RKO (cell line): ENCODE results near the gene PAAF1.
"Not testable (repeated sequence)": the region's sequence is repeated elsewhere in the genome, so short reads cannot be mapped to it uniquely, and the experiment has no call there.

Source experiments
- DNase-seq: peaks from one replicate; pipeline ENCODE4 v3.0.0-alpha.2; 2016; ENCODE audit warnings: low spot score

The PAAF1 gene

DNA sequence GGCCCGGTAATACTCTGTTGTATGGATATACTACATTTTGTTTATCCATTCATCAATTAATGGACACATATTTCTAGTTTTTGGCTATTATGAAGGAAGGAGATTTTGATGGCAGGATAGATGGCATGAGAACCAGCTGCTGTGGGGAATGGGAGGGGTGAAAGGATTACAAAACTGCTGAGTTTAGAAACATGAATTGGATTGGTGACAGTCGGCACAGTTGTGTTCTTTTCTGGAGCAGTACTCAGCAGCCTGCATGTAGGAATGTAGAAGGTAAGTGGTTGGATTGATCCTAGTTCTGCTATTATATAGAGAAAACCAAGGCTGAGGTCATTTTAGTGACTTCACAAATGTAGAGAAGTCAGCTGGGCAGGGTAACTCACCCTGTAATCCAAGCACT is 7.1 kb downstream of the PAAF1 start:
- no peak for DNase-seq

DNA sequence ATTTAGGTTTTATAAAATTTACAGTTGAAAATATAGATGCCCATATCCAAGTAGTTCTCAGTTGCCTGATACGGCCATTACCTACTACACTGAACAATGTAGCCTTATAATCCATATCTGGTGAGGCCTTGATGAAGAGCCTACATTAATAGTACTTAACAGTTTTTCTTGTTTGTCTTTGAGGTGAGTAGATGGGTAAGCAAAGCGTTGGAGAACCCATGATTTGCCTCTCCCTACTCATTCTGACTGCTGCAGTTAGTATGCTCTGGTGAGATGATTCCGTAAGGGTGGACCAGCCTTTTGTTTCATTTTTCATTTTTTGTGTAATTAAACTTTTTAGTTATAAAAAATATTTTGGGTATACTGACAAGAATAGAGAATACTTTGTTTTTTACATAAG is 11.4 kb downstream of the PAAF1 start:
- DNase-seq, result no peak

DNA sequence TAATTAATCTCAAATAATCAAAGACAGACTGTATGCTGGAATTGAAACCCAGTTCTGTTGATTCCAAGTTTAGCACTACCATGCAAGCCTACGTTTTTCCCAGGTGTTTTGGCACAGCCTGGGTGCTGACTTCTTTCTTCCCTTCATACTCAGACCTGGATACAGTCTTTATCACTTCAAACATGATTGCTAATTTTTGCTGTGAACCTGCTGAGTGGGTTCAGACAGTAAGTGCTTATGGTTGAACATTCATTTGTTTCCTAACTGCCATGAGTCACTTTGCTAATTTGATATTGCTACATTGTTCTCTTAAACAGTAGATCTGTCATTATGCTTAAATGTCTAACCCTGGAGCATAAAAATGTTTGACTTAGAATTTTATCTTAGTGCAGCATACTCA is 12.2 kb downstream of the PAAF1 start:
- DNase-seq, result no peak

DNA sequence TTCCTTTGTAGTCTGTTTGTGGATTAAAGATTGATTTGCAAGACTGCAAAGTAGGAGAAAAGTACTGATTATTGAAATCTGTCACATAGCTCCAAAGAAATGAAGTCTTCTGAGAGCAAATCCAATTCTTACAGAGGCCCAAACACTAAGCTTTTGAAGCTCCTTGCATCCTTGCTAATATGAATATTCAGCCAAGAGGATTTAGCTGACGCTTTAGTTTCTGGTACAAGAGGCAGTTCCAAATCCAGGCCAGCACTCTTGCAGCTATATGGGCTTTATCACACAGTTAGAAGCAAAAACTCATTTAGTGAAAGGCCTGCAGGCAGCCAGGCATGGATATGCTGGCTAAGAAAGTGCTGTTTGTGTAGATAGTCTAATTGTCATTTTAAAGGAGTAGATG is 12.7 kb downstream of the PAAF1 start:
- no peak for DNase-seq

DNA sequence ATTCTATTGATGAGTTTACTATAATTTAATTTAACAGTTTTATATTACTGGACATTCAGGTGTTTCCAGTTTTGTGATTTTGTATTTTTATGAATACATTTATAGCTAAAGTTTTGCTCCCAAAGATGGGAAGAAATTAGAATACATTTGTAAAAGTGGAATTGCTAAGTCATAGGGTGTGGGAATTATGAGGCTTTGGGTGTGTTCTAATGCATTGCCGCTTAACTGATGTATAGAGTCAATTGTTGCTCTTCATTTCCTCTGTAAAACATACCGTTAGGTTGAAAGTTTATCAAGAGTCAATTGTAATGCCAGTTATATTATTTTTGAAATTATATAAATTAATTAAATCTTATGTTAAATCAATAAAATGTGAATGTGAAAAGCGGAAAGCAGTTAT is 16.2 kb downstream of the PAAF1 start:
- no peak for DNase-seq

DNA sequence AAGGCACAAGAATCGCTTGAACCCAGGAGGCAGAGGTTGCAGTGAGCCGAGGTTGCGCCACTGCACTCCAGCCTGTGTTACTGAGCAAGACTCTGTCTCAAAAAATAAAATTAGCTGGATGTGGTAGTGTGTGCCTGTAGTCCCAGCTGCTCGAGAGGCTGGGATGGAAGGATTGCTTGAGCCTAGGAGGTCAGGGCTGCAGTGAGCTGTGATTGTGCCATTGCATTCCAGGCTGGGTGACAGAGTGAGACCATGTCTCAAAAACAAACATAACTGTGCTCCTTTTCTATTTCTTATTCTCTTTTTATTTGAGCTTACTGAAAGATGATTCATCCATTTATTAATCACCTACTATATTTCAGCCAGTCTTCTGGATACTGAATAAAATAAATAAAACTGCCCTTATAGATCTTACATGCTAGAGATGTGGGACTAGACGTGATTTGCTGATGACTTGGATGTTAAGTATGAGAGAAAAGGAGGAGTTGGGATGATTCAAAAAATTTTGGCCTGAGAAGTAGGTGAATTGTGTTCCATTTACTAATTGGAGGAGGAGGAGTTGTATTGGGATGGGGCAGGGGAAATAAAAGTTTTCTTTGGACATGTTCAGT is 18.0 kb downstream of the PAAF1 start:
- no peak for DNase-seq

DNA sequence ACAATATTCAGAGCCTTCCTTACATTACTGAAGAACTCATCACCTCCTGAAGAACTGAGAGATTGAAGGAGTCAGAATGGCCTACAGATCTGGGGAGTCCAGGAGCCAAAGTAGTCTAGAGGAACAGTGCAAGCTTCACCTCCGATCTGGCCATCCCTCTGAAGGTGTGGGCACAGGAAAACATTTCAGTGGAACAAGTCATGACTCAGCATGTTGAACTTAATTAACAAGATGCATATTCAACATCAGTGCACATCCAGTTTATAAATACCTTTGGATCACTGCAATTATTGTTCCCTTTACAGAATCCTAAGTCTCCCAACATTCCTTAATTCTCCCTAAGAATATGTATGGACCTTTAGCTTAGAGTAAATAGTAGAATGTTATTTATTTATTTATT is 25.5 kb downstream of the PAAF1 start:
- DNase-seq, result no peak

DNA sequence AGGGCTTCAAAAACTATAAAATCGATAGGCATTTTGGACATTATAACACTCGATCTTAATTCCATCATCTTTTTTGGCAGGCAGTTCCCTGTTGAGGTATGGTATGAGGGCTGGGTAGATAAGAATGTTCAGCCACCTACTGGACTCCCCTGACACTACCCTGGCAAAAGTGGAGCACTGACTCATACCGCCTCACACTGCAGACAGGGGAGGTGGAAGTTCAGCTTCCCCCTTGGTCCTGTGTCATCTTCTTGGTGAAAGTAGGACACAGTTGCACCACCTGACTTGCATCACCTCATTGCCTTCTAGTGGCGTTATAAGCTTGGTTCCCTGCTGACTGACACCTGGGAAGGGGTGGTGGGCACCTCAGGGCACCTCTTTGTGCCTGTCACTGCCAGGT is 30.4 kb downstream of the PAAF1 start:
- DNase-seq, result peak; percentile 72

DNA sequence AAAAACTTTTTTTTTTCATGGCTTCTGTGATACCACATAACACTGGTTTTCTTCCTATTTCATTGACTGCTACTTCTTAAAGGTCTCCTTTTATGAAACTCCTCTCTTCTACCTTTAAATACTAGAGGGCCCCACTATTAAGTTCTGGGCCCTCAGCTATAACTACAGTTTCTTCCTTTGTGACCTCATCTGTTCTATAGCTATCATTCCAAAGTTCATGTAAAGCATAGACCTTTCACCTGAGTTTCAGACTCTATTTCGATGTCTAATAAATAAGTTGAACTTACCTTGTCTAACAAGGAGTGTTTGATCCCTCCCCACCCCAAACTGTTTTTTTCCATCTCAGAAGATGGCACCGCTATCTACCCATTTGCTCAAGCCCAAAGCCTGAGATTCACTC is 35.2 kb downstream of the PAAF1 start:
- no peak for DNase-seq

DNA sequence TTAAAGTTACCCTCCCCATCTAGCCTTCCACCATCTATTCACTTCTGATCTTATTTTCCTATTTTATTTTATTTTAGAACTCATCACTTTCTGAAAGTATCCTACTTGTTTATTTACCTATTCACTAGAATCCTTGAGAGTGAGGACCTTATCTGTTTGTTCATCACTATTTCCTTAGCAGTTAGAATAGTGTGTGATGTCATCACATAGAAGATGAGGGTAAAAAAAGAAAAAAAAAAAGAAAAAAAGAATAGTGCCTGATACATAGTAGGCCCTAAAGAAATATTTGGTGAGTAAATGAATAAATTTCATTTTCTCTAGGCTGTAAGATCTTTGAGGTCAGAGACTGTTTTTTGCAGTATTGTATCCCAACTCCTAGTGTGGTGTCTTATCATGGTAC is 36.7 kb downstream of the PAAF1 start:
- no peak for DNase-seq

DNA sequence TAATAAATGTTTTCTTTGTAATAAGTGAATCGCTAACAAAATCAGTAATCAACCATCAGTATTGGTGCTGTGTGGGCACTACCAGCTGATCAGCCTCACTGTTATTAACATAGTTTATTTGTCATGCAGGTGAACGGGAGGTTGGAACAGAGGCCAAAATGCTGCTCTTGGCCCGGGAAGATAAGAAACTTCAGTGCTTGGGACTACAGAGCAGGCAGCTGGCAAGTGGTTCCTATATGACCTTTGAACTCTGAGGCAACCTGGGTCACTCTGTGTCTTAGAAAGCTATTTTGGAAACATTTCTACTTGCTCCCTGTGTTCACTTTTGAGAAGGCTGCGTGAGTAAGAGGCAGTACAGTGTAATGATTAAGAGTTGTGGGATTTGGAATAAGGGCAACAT is 37.5 kb downstream of the PAAF1 start:
- DNase-seq, result no peak

DNA sequence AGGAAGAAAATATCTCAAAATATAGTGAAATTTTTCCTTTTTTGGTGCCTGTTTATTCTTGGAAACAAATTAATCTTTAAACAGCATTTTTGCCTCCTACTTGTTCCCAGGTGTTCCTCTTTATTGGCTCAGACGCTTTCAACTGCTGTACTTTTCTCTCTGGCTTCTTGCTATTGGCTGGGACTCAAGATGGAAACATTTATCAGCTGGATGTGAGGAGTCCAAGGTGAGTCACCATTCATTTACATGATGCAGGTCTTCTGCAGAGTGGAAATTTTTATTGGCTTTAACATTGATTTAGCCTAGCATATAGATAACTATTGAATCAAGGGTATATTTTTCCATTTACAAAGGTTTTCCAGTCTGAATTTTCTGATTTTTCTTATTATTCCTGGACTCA is 39.6 kb downstream of the PAAF1 start:
- DNase-seq, result peak; percentile 39

DNA sequence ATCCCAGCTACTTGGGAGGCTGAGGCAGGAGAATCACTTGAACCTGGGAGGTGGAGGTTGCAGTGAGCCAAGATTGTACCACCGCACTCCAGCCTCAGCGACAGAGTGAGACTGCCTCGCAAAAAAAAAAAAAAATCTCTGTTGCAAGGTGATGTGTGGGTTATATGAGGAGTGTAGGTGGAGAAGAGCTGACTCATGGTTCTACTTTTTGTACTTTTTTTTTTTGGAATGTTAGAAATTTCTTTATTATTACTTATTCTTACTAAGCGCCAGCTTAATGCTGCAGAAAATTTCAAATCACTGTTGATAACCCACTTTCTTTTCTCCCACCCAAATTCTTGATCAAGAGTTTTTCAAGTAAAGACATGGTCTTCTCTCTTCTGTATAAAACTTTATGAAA is 44.4 kb downstream of the PAAF1 start:
- no peak for DNase-seq

DNA sequence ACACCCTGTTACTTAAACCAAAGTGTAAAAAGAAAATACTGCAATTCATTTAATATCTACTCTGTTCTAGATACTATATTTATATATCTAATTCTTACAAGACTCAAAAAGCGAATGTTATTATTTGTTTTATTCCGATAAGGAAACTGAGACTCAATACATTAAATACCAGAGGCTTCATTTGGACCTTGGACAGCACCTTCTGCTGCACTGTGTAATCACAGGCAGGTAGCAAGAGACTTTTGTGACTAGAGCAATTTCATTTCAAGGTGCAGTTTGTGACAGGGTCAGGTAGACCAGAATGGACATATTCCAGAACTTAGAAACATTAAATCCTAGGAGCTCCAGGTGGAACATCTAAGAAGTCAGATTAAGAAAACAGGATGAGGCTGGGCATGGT is 52.6 kb downstream of the PAAF1 start:
- no peak for DNase-seq

DNA sequence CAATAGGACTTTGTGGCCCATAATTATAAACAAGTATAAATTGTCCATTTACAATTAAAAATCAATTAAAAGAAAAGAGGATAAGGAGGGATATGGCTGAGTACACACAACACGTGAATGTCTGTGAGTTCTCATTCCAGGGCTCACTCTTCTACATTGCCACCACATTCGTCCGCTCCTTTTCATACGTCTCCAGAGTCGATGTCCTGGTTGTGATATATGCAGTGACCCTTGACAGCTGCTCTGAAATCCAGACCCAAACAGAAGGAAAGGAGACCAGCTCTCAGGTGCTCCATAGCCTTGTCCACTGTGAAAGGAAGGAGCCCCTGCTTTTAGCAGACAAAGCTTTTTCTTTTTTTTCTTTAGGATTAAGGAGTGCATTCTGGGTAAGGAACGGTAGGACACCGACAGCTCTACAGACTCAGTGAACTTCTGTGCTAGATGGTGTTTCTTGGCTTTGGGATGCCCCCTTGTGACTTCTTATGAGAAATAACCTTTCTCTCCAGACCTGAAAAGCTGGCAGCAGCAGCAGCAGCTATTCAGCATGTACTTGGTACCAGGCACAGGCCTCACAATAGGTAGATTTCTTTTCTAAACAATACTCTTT is 54.3 kb downstream of the PAAF1 start:
- peak; percentile 91 for DNase-seq

DNA sequence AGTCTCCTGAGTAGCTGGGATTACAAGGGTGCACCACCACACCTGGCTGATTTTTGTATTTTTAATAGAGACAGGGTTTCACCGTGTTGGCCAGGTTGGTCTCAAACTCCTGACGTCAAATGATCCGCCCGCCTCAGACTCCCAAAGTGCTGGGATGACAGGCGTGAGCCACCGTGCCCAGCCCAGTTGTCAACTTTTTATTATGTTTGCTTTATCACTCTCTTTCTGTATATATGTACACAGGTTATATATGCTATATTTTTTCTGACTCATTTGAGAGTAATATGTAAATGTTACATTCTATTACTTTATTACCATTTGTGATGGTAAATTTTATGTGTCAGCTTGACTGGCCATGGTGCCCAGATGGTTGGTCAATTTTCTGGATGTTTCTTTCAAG is 55.2 kb downstream of the PAAF1 start:
- DNase-seq, result no peak

DNA sequence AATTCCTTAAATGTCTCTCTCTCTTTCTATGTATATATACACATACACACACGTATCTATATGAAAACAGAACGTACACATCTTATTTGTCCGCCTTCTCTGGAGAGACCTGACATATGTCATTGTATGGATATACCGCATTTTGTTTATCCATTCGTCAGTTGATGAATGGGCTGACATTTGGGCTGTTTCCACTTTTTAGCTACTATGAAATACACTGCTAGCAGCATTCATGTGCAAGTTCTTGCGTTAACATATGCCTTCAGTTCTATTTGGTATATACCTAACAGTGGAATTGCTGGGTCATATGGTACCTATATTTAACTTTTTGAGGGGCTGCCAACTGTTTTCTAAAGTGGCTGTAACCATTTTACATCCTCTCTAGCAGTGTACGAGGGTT is 56.0 kb downstream of the PAAF1 start:
- DNase-seq, result no peak

DNA sequence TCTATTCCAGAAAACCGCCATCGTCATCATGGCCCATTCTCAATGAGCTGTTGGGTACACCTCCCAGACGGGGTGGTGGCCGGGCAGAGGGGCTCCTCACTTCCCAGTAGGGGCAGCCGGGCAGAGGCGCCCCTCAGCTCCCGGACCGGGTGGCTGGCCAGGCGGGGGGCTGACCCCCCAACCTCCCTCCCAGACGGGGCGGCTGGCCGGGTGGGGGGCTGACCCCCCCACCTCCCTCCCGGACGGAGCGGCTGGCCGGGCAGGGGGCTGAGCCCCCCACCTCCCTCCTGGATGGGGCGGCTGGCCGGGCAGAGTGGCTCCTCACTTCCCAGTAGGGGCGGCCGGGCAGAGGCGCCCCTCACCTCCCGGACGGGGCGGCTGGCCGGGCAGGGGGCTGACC is 59.2 kb downstream of the PAAF1 start:
- not testable (repeated sequence) for DNase-seq

DNA sequence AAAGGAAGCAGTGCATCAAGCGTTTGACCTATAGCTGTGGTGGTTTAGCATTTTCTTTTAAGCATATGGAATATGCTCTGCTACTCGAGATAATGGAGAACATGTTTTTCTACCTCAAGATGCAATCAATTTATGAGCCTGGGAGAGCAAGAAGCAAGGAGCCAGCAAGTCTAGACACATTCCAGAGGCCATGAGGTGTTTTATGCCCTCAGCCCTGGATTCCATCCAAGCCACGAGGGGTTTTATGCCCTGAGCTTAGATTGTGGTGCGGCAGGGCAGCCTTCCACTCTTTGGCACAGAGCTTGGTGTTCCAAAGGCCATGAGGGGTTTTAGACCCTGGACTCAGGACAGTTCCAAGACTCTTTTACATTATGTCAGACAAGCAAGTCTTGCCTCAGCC is 62.3 kb downstream of the PAAF1 start:
- DNase-seq, result no peak

DNA sequence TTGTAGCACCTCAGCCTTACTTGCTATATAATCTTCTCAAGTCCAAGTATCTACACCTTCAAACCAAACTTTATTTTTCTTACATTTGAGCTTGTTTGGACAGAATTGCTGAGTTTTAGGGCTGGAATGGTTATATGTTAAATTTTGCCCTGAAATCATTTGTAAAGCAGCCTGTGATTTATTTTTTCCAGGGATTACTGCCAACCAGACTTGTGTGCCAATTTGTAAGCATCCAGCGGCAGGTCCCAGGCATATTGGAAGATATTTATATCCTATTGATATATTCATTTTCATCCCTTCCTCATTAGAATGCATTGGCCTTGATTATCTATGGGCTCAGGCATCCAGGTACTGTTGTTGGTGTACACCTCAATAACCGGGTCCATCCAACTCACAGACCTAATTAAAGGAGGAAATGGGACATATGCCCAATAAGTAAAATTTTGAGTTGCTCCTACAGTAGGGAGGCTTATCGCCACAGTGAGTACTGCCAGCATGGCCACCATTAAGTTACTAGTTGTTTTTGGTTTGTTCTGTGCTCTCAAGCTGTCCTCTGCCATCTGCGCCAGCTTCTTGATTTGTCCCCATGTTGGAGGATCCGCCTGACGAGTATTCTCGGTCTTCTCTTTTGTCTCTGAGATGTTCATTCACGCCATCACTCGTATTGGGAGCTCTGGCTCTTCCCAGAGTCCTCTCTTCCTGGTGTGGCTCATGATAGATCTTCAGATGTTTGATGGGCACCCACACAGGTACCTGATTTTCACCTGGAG is 64.2 kb downstream of the PAAF1 start:
- no peak for DNase-seq

DNA sequence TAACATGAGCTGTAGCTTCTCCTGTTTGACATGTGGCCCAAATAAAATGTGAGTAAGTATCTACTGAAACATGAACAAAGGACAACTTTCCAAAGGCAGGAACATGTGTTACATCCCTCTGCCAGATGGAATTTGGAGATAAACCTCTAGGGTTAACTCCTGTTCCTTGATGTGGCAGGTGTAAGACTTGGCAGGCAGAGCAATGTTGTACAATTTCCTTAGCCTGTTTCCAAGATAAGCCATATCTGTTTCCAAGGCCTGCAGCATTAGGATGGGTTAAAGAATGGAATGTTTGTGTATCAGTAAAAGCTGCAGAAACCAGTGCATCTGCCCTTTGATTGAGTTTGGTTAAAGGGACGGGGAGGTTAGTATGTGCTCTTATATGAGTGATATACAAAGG is 65.2 kb downstream of the PAAF1 start:
- DNase-seq, result no peak

DNA sequence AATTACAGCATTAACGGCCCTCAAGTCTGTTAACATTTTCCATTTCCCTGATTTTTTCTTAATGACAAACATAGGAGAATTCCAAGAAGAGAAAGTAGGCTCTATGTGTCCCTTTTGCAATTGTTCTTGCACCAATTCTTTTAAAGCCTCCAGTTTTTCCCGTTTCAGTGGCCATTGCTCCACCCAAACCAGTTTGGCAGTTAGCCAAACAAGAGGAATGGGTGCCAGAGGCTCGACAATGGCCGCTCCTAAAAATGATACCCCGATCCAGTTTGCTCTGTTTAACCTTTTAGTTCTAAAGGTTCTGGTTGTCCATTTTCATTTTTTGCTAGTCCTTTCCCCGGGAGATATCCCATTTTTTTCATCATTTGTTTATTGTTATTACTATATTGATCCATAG is 67.3 kb downstream of the PAAF1 start:
- no peak for DNase-seq

DNA sequence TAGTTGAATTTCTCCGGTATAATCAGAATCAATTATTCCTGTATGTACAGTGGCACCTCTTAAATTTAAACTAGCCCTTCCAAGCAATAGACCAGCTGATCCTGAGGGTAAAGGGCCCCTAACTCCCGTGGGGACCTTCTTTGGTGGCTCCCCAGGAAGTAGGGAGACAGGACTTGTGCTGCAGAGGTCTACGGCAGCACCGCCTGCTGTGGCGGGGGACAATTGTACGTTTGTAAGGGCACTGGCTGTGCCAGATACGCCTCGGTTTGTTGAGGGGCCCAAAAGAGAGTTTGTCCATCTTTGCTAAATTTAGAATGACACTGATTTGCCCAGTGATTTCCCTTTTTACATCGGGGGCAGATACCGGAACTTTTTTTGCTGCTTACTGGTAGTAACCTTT is 68.1 kb downstream of the PAAF1 start:
- DNase-seq, result no peak

DNA sequence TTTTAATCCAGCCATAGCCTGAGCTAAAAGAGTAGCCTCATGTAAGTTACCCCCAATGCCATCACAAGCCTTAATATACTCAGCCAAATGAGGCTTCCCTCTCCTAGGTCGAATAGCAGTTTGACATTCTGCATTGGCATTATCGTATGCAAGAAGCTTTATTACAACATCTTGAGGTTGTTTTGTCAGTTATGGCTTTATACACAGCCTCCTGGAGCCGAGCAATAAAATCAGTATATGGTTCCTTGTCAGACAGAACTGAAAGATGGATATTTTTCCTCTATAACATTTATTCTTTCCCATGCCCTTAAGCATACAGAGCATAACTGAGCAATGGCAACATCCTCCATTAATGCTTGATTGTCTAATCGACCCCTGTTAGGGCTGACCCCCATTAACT is 68.6 kb downstream of the PAAF1 start:
- DNase-seq, result no peak
